Measurements from ENCODE around the gene NTRK3.
"Not testable (repeated sequence)": the region's sequence is repeated elsewhere in the genome, so short reads cannot be mapped to it uniquely, and the experiment has no call there.

NTRK3 gene

DNA sequence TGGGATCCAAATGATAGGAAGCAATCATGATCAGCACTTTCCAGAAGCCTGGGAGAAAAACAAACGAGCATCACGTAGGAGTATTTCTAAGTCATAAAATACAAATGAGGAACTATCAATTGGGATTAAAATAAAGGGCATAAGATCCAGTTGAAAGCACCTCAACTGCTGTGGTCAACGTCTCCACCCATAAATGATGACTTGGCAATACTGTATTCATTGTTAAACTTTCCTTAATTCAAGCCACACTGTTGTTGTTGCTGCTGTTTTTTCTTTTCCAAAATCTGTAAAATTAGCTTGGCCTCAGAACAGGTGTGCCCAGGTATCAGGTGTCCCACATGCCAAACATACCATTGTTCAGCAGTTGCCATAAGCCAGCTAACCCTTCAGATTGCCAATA is 395.8 kb downstream of the NTRK3 start:
- no peak for DNase-seq (ENCODE audit: low read depth, low spot score)
- H3K27ac ChIP-seq, result no peak overlapping the region

DNA sequence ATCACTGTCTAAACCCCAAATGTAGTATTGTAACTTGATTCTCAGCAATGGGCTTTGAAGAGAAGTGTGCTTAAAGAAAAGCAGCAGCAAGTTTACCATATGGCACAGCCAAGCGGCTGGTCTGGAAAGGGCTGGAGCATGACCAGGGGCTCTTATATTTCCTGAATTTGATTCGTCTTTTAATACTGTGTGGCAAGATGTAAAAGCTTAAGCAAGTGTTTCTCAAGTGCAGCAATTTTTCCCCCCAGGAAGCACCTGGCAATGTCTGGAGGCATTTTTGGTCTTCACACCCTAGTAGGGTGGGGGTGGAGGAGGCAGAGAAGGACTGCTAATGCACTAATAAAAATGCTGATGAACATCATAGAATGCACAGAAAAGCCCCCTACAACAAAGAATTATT is 397.9 kb downstream of the NTRK3 start:
- no peak for DNase-seq (ENCODE audit: low read depth, low spot score)
- H3K27ac ChIP-seq, result no peak overlapping the region

DNA sequence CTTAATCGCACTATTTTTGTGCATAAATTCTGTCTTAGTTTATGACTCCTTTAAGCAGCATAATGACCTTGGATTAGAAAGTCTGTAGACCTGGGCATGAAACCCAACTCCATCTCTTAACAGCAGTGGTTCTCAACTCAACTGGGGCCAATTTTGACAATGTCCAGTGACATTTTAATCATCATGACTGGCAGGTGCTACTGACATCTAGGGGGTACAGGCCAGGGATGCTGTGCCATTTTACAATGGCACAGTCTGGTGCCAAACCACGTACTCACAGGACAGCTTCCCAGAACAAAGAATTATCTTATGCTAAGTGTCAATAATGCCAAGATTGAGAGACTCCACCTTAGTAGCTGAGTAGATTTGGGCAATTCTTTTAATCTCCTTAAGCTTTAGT is 405.0 kb downstream of the NTRK3 start:
- no peak overlapping the region for H3K27ac ChIP-seq

DNA sequence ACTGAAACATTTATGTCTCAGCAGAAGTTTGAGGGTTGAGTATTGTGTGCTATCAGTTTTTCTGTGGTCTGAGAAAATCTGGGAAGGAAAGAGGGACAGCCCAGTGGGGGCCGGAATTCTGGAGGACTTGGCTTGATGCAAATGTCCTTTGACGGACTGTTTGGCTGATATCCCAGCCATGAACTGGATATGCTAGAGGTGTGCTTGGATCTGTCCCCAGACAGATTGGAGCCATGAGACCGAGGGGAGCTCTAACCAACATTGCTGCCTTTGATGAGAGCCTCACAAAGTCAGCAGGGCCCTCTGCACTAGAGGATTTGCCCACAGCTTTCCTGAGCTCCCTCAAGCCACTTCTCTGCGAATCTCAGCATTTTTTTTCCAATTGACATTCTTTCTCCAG is 405.6 kb downstream of the NTRK3 start:
- no peak overlapping the region for H3K27ac ChIP-seq
- no peak for DNase-seq (ENCODE audit: low read depth, low spot score)

More for the DNA sequence above, 405.0 kb downstream of the NTRK3 start:
- DNase-seq (ENCODE audit: low read depth, low spot score), result no peak

DNA sequence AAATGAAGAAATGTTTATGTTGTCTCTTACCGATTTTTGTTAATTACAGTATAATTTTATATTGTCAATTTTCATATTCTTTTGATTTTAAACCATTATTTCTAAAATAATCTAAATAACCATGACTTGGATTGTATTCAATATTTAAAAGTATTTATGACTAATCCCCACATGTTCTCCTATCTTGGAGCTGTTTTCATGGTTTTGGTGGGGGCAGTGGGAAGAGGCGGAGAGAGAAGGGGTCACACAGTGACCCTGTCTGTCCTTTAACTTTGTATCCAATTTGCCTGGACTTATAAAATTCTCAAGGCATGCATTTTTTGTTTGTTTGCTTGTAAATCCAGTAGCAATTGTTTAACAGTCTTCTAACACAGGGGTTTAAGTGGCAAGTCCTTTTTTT is 407.4 kb downstream of the NTRK3 start:
- no peak for DNase-seq (ENCODE audit: low read depth, low spot score)

DNA sequence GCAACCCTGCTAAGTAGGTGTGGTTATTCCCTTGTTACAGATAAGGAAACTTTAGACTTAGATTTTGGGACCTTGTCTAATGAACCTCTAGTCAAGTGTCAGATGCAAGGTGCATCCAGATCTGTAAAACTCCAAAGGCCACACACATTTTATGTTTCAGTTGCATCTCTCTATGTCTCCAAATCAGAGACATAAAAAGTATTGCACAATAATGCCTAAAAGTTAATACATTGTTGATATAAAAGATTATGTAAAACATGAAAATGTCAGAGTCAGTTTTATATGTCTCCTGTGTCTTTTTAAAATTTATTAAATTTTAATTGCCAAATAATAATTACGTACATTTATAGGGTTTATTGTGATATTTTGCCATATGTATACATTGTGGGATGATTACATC is 408.5 kb downstream of the NTRK3 start:
- DNase-seq (ENCODE audit: low read depth, low spot score), result no peak
- H3K27ac ChIP-seq, result no peak overlapping the region

More for the DNA sequence above, 407.4 kb downstream of the NTRK3 start:
- no peak overlapping the region for H3K27ac ChIP-seq

DNA sequence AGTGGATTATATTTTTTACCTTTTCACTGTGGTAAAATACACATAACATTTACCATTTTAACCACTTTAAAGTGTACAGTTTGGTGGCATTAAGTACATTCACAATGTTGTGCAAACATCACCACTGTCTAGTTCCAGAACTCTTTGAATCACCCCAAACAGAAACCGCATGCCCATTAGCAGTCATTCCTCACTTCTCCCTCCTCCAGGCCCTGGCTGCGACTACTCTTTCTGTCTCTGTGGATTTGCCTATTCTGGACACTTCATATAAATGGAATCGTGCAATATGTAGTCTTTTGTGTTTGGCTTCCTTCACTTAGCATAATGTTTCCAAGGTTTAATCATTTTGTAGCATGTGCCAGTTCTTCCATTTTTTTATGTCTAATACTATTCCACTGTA is 409.8 kb downstream of the NTRK3 start:
- H3K27ac ChIP-seq, result no peak overlapping the region
- DNase-seq (ENCODE audit: low read depth, low spot score), result no peak

DNA sequence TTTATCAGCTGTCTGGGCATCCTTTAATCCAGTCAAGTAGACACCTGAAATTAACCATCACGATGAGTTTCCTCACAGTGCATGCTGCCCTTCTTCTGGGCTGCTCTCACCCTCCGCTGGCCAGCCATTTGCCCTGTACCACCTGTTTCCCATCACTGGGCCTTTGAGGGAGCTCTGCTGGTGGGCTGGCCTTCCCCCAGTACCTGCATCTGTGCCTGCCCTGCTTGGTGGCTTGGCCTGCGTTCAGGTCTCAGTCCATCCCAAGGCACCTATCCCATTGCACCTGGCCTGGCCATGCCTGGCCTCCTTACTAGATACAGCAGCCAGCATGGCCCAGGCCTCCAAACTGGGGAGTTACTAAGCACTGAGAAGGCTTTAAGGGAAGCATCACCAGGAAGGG is 413.2 kb downstream of the NTRK3 start:
- no peak for DNase-seq (ENCODE audit: low read depth, low spot score)
- no peak overlapping the region for H3K27ac ChIP-seq

DNA sequence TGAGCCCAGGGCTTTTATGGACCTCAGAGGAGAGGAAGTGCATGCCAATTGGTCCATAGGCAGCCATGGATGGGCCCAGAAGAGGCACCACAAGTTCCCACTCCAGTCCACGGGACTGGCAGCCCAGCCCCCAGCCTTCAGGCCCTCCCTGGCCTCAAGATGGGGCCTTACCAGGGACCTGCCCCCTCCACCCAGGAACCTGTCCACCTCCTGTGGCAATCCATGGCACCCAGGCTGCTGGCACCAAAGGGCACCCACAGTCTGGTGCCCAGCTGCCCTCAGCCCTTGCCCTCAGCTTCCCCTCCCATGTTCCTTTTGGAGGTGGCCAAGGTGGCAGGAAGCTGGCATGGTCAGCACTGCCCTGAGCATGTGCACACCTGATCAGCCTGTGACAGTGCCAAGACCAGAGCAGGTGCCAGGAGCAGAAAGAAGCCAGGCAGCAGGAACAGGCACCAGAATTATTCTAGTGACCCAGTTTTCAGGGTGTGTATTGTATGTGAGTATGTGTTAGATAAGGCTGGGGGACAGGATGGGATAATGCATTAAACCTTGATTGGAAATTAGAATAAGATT is 415.0 kb downstream of the NTRK3 start:
- H3K27ac ChIP-seq, result no peak overlapping the region
- DNase-seq (ENCODE audit: low read depth, low spot score), result no peak

DNA sequence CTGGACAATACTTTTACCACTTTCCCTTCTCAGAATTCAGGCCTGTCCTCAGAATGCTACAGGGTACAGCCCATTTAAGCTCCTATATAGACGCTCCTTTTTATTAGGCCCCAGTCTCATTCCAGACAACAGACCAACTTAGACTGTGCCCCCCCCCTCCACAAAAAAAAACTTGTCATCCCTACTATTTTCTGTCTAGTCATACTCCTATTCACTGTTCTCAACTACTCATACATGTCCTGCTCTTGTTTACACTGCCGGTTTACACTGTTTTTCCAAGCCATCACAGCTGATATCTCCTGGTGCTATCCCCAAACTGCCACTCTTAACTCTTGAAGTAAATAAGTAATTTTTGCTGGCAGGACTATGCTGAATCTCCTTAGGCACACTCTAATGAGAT is 420.7 kb downstream of the NTRK3 start:
- not testable (repeated sequence) for DNase-seq (ENCODE audit: low read depth, low spot score)

DNA sequence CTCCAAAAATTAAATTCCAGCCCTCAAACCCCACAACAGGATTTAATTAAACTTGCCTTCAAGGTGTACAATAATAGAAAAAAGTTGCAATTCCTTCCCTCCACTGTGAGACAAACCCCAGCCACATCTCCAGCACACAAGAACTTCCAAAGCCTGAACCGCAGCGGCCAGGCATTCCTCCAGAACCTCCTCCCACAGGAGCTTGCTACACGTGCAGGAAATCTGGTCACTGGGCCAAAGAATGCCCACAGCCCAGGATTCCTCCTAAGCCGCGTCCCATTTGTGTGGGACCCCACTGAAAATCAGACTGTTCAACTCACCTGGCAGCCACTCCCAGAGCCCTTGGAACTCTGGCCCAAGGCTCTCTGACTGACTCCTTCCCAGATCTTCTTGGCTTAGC is 423.2 kb downstream of the NTRK3 start:
- not testable (repeated sequence) for H3K27ac ChIP-seq; DNase-seq (ENCODE audit: low read depth, low spot score)

More for the DNA sequence above, 420.7 kb downstream of the NTRK3 start:
- H3K27ac ChIP-seq, result not testable (repeated sequence)

DNA sequence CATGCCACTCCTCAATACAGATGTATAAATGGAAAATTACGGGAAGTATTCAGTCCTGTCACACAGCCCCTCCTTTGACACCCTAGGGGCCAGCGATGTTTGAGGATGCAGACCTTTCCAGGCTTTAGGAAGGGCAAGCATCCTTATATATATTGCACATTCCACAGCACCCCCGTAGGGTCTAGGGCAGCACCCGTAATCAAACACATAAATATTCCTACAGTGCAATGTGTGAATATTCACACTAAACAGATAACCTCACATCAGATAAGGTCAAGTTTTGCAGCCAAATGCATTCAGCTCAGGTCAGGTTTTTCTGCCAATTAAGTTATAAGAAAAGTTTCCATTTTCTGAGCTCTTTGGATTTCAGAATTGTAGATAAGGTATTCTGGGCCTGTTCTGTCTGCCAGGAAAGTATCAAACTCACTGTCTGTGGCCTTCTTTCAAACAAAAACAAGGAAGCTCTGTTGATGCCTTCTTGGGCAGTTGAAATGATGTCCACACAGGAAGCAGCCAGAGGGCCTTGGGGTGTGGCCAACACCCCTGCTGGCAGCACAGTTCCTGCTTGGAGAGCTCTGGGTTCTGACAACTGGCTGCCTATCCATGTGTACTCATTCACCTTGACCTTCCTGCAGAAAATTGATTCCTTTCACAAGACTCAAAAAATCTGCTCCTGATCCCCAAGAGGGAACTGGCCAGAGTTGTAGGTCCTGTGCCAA is 427.0 kb downstream of the NTRK3 start:
- no peak for DNase-seq (ENCODE audit: low read depth, low spot score)
- no peak overlapping the region for H3K27ac ChIP-seq

DNA sequence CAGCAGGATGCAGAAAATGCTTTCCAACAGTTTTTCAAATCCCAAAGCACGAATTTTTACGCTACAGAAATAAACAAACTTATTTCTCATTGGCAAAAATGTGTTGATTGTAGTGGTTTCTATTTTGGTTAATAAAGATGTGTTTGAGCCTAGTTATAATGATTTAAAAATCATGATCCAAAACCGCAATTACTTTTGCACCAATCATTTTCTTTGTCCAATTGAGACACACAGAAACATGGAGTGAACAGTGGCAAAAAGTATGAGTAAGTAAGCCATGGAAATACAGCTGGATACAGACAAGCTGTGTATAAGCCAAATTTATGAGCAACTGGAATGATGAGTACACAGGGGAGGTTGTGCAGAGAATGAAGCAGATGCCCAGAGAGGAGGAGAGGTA is 427.9 kb downstream of the NTRK3 start:
- H3K27ac ChIP-seq, result no peak overlapping the region
- no peak for DNase-seq (ENCODE audit: low read depth, low spot score)

DNA sequence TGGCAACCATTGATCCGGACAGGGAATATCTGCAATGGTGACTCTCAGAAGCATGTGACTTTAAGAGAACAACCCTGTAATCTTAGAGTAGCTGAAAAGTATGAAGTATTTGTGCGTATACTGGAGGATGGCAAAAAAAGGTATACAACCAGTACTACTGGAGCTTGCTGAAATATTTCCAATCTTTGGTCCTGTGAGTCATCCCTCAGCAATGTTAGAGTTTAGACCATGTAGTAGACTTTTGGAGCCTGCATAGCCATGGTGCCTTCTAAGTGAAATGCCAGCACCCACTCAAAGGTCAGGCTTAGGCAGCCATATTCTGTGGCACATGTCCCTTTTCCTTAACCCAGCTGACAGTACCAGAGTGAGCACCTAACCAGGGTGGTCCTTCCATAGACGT is 429.4 kb downstream of the NTRK3 start:
- DNase-seq (ENCODE audit: low read depth, low spot score), result no peak
- no peak overlapping the region for H3K27ac ChIP-seq

DNA sequence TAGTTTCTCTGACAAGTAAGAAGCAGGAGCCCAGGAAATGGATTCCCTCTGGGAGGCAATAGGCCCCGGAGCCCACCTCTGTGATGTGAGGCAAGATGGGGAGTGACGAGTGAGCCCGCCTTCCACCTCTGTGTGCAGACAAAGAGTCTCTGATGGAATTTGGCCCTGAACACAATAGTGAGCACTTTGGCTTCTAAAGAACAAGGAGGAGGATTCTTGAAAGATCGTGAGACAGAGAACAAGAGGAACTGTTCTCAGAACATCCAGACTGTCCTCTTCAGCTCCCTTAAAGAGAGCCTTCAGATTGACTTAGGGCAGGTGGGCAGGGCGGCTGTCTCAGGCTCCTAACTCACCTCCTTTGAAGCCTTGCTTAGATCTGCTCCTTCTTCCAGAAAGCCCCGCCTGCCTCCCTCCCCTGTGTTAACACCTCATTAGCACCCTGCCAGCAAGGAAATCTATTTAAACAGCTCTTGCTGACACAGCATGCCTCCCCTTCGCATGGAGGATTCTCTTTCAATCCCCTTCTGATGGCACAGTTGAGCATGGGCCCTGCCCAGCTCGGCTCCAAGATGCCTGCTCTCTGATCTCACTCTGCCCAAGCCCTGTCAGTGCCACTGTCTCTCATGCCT is 430.3 kb downstream of the NTRK3 start:
- H3K27ac ChIP-seq, result no peak overlapping the region
- DNase-seq (ENCODE audit: low read depth, low spot score), result no peak

DNA sequence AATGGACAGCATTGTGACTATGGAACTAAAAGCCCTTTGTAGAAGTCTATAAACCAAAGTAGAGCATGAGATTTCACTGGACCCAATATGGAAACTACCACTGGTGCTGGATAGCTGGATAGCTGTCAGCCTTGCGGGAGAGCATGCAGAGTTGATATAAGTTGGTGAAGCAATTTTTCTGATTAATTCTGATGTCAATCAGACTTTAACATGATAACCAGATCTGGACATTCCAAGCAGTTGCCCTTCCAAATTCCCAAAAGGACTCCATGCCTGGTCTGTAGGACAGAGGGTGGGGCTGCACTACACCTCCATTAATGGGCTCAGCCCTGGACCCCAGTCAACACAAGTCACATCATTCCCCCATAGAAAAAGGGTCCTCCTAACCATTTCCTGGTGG is 437.8 kb downstream of the NTRK3 start:
- DNase-seq (ENCODE audit: low read depth, low spot score), result no peak
- H3K27ac ChIP-seq, result no peak overlapping the region

DNA sequence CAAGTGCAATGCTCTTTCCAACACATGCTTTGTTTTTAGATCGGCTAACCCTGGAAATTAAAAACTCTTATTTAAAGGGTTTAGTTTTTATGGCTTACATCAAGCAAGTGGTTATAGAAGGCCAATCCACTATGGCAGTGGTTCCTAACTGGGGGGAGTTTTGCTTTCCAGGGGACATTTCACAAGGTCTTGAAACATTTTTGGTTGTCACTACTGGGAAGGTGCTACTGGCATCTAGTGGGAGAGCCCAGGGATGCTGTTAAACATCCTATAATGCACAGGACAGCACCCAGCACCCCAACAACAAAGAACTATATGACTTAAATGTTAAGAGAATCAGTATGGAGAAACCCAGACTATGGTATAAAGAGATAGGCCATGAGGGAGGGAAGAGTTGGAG is 439.0 kb downstream of the NTRK3 start:
- no peak for DNase-seq (ENCODE audit: low read depth, low spot score)
- H3K27ac ChIP-seq, result peak overlapping the region; percentile 38

DNA sequence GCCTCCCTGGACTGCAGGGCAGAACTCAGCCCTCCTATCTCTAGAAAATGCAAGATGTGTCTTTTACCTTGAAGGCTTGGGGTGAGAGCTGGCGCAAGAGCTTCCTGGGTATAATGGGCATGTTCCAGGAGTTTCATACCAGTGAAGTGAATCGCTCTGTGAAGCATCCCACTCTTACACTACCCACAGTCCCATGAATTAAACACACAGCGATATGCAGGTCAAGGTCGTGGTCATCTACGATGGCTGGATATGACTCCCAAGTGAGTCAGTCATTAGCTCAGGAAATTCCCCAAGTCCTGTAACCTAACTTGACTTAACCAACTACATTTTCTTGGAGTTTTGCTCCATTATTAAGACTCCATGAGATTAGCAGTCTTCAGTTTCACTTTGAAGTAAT is 439.7 kb downstream of the NTRK3 start:
- H3K27ac ChIP-seq, result peak overlapping the region; percentile 38

DNA sequence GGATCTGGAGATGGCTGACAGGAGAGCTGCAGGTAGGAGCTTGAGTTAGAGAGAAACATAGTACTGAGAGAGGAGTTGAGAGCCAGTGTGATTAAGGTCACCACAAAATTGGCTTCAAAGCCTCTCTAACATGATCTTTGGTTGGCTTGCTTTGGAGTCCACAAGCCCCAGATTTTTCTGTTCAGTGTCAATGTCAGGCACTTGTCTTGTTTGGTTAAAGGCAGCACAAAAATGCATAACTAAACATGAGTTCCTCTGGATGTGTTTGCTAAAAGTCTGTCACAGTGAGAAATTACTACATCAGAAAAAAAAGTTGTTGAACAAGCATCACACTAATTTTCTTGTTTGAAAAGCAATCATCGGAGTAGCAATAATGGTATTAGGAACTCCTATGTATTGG is 440.5 kb downstream of the NTRK3 start:
- H3K27ac ChIP-seq, result peak overlapping the region; percentile 38
- no peak for DNase-seq (ENCODE audit: low read depth, low spot score)

More for the DNA sequence above, 439.7 kb downstream of the NTRK3 start:
- peak; percentile 36 for DNase-seq (ENCODE audit: low read depth, low spot score)
